Mammary epithelial cell (primary cell): ENCODE results near the gene TUBB8B.
"Not testable (repeated sequence)": the region's sequence is repeated elsewhere in the genome, so short reads cannot be mapped to it uniquely, and the experiment has no call there.

Experiments
- CTCF ChIP-seq, 2 donors: IDR thresholded peaks in 1 of 2; conservative IDR thresholded peaks in 1 of 2; 2 replicates each; pipeline ENCODE4 v1.5.1; 2011 to 2012; ENCODE audit warnings: inconsistent platforms in 2 of 2, low read length in 2 of 2, mild to moderate bottlenecking in 2 of 2, control low read depth in 1 of 2, low read depth in 1 of 2; ENCODE audit not compliant: insufficient read depth in 1 of 2; ENCODE audit errors: extremely low read depth in 1 of 2
- EZH2 ChIP-seq: IDR thresholded peaks from 2 replicates; pipeline ENCODE4 v1.6.1; 2012; ENCODE audit warnings: low read length, inconsistent platforms, borderline replicate concordance

GRCh38 chr18:96767-97131 lies 47.3 kb upstream of the TUBB8B start:
- TF ChIP-seq CTCF (conservative IDR thresholded peaks at IDR 0.05 in 1 of 2, IDR thresholded peaks at IDR 0.05 in 1 of 2; ENCODE audit: extremely low read depth in 1 of 2, insufficient read depth in 1 of 2, low read depth in 1 of 2, low read length in 2 of 2); EZH2: not testable (repeated sequence)
